Daoy (cell line): ENCODE data around the gene LXN. TPM values are rescaled to one million over a fixed set of nuclear protein-coding genes. Genes with fewer than 3 reads are reported as not detected.

Source experiments
- total RNA-seq: library from RNA; depleted of rRNA; stranded (reverse); fragments of >200 nt; shearing (Covaris generic); gene quantifications from 2 replicates; pipeline ENCODE4 v1.2.3, GENCODE V29; 2014; rRNA removed

LXN gene
- total RNA-seq, 1 experiment from 2014 or later = not detected

Other genes starting within 250 kb of the LXN start
- gene MLF1, start 101.5 kb downstream of the LXN start, total RNA-seq = 34.9 and 70.0 TPM in 2 replicates
- 58.9 and 71.7 TPM in 2 replicates for gene GFM1, start 28.1 kb downstream of the LXN start, total RNA-seq
- not detected in 2 replicates for gene RARRES1, start 59.8 kb upstream of the LXN start, total RNA-seq
- 73.3 and 90.1 TPM in 2 replicates for gene MFSD1, start 129.4 kb upstream of the LXN start, total RNA-seq